K562 (cell line): ENCODE data around the gene SLC37A2.

Source experiments
- CREM ChIP-seq: IDR thresholded peaks from 2 replicates; pipeline ENCODE4 v1.6.1; 2014; ENCODE audit warnings: antibody characterized with exemption, low read depth
- CUX1 ChIP-seq: fragments of 200-800 bp; sonication (Bioruptor generic); IDR thresholded peaks from 2 replicates; pipeline ENCODE4 v1.6.1; 2016; ENCODE audit warnings: missing genetic modification characterization, missing compliant biosample characterization
- DDX20 ChIP-seq: fragments of 450-650 bp; IDR thresholded peaks from 2 replicates; pipeline ENCODE4 v1.6.1; 2016; ENCODE audit warnings: missing genetic modification characterization, low read depth, mild to moderate bottlenecking, missing compliant biosample characterization, moderate library complexity
- EGR1 ChIP-seq: fragments of 450-650 bp; conservative IDR thresholded peaks from 2 replicates; pipeline ENCODE4 v1.6.1; 2017; ENCODE audit warnings: mild to moderate bottlenecking
- FOXM1 ChIP-seq, 2 experiments: fragments of 450-650 bp in 1 of 2; sonication (generic) in 1 of 2; formaldehyde crosslinking in 1 of 2; IDR thresholded peaks; 2 replicates each; pipeline versions ENCODE4 v1.6.1 to v1.9.0; 2017 to 2022; ENCODE audit warnings: low read depth in 2 of 2, mild to moderate bottlenecking in 2 of 2, missing genetic modification reagents in 1 of 2, moderate library complexity in 1 of 2
- MAFF ChIP-seq: IDR thresholded peaks from 2 replicates; pipeline ENCODE4 v1.6.1; 2012; ENCODE audit warnings: low read length, improper control_type of control experiment
- POLR2A ChIP-seq: fragments of 450-650 bp; conservative IDR thresholded peaks from 2 replicates; pipeline ENCODE4 v1.6.1; 2016
- TAF15 ChIP-seq: fragments of 200-400 bp; formaldehyde crosslinking; IDR thresholded peaks from 2 replicates; pipeline ENCODE4 v1.6.1; 2017; ENCODE audit warnings: mild to moderate bottlenecking, low read depth, low read length, moderate library complexity
- TRIM28 ChIP-seq: fragments of 450-650 bp; IDR thresholded peaks from 2 replicates; pipeline ENCODE4 v1.6.1; 2017
- ZFX ChIP-seq: sonication (generic); formaldehyde crosslinking; IDR thresholded peaks from 2 replicates; pipeline ENCODE4 v1.8.0; 2022; ENCODE audit warnings: mild to moderate bottlenecking, missing genetic modification reagents, moderate library complexity
- ZNF318 ChIP-seq, 2 experiments: fragments of 450-650 bp; IDR thresholded peaks; 2 replicates each; pipeline ENCODE4 v1.6.1; 2016; ENCODE audit warnings: mild to moderate bottlenecking in 2 of 2, borderline replicate concordance in 1 of 2, low read depth in 1 of 2, moderate library complexity in 1 of 2
- TF ChIP-seq, protein P1 (sequence below): sonication (generic); formaldehyde crosslinking; IDR thresholded peaks from 2 replicates; pipeline ENCODE4 v1.8.1; 2022; ENCODE audit warnings: missing genetic modification reagents
- TF ChIP-seq, protein P2 (sequence below): sonication (generic); formaldehyde crosslinking; IDR thresholded peaks from 2 replicates; pipeline ENCODE4 v1.4.0; 2020; ENCODE audit warnings: mild to moderate bottlenecking, missing genetic modification reagents

- TF ChIP-seq, protein P1, sequence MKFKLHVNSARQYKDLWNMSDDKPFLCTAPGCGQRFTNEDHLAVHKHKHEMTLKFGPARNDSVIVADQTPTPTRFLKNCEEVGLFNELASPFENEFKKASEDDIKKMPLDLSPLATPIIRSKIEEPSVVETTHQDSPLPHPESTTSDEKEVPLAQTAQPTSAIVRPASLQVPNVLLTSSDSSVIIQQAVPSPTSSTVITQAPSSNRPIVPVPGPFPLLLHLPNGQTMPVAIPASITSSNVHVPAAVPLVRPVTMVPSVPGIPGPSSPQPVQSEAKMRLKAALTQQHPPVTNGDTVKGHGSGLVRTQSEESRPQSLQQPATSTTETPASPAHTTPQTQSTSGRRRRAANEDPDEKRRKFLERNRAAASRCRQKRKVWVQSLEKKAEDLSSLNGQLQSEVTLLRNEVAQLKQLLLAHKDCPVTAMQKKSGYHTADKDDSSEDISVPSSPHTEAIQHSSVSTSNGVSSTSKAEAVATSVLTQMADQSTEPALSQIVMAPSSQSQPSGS (CRISPR knock-in tag): no peak
- TF ChIP-seq POLR2A (no peak), ZFX (CRISPR knock-in tag) (no peak), ZNF318 (IDR thresholded peaks at IDR 0.05; ENCODE audit: borderline replicate concordance in 1 of 2, low read depth in 1 of 2) (no peak), DDX20 (tag) (no peak), MAFF (no peak), FOXM1 (IDR thresholded peaks at IDR 0.05; ENCODE audit: low read depth) (no peak), FOXM1 (CRISPR knock-in tag; IDR thresholded peaks at IDR 0.05; ENCODE audit: low read depth) (no peak), EGR1 (no peak), CREM (no peak), TRIM28 (no peak), TAF15 (no peak), CUX1 (CRISPR knock-in tag) (no peak)
- TF ChIP-seq, protein P2, sequence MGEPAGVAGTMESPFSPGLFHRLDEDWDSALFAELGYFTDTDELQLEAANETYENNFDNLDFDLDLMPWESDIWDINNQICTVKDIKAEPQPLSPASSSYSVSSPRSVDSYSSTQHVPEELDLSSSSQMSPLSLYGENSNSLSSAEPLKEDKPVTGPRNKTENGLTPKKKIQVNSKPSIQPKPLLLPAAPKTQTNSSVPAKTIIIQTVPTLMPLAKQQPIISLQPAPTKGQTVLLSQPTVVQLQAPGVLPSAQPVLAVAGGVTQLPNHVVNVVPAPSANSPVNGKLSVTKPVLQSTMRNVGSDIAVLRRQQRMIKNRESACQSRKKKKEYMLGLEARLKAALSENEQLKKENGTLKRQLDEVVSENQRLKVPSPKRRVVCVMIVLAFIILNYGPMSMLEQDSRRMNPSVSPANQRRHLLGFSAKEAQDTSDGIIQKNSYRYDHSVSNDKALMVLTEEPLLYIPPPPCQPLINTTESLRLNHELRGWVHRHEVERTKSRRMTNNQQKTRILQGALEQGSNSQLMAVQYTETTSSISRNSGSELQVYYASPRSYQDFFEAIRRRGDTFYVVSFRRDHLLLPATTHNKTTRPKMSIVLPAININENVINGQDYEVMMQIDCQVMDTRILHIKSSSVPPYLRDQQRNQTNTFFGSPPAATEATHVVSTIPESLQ (CRISPR knock-in tag): no peak
These were observed 76.7 kb downstream of the SLC37A2 start for GRCh38 chr11:125139778-125140177.
